ENCODE results near the gene QDPR.

DNA sequence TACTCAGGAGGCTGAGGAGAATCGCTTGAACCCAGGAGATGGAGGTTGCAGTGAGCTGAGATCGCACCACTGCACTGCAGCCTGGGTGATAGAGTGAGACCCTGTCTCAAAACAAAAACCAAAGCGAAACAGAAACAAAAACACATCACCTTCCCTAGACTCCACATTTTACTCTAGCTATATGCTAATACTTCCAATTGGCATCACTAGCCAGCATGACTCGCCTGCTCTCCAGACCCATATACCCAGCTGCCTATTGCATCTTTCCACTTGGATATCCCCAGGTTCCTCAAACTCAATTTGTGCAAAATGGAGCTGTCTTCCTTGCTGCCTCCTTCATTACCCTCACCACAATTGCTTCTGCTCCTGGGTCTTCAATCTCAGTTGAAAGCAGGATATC, 42.7 kb upstream of the QDPR start:
- TF ChIP-seq, protein P1, sequence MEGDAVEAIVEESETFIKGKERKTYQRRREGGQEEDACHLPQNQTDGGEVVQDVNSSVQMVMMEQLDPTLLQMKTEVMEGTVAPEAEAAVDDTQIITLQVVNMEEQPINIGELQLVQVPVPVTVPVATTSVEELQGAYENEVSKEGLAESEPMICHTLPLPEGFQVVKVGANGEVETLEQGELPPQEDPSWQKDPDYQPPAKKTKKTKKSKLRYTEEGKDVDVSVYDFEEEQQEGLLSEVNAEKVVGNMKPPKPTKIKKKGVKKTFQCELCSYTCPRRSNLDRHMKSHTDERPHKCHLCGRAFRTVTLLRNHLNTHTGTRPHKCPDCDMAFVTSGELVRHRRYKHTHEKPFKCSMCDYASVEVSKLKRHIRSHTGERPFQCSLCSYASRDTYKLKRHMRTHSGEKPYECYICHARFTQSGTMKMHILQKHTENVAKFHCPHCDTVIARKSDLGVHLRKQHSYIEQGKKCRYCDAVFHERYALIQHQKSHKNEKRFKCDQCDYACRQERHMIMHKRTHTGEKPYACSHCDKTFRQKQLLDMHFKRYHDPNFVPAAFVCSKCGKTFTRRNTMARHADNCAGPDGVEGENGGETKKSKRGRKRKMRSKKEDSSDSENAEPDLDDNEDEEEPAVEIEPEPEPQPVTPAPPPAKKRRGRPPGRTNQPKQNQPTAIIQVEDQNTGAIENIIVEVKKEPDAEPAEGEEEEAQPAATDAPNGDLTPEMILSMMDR (IDR thresholded peaks at IDR 0.05; ENCODE audit: insufficient read depth, low read depth, low read length), result no peak
- TF ChIP-seq EZH2 (IDR thresholded peaks at IDR 0.05; ENCODE audit: insufficient read depth, low read length), result no peak

Measured in astrocyte (in vitro differentiated cells and primary cell).